Right lobe of liver (tissue), 6 donors: ENCODE data around the gene TIMM17B. TPM values are rescaled to one million over a fixed set of nuclear protein-coding genes. Genes with fewer than 3 reads are reported as not detected.
"Not testable (repeated sequence)": the region's sequence is repeated elsewhere in the genome, so short reads cannot be mapped to it uniquely, and the experiment has no call there.

Source experiments
- ATAC-seq, 4 donors: fragments of 200-7000 bp; cut with Tn5 transposase; one replicate each; pipeline ENCODE4 v1.9.1; 2020; ENCODE audit warnings: mild to moderate bottlenecking in 4 of 4, moderate library complexity in 4 of 4
- DNase-seq, 3 donors: peaks; one replicate each; pipeline ENCODE4 v3.0.0-alpha.2; 2020
- H3K27ac ChIP-seq, 3 donors: fragments of 200-600 bp; one replicate each; pipeline ENCODE4 v1.8.0; 2022
- H3K27me3 ChIP-seq, 2 donors: fragments of 200-600 bp; one replicate each; pipeline ENCODE4 v1.8.0; 2022
- H3K36me3 ChIP-seq, 4 donors: fragments of 200-600 bp; sonication (generic) in 1 of 4; one replicate each; pipeline versions ENCODE4 v1.5.1 to v1.8.0; 2017 to 2022; ENCODE audit warnings: control low read depth in 1 of 4
- H3K4me1 ChIP-seq, 4 donors: fragments of 200-600 bp; sonication (generic) in 1 of 4; one replicate each; pipeline versions ENCODE4 v1.5.1 to v1.8.0; 2017 to 2022; ENCODE audit warnings: control low read depth in 1 of 4
- H3K4me3 ChIP-seq, 3 donors: fragments of 200-600 bp; one replicate each; pipeline ENCODE4 v1.8.0; 2022
- H3K9me3 ChIP-seq, 4 donors: fragments of 200-600 bp; sonication (generic) in 1 of 4; one replicate each; pipeline versions ENCODE4 v1.5.1 to v1.8.0; 2017 to 2022; ENCODE audit warnings: control low read depth in 1 of 4
- POLR2A ChIP-seq: fragments of 450-650 bp; IDR thresholded peaks from one replicate; pipeline ENCODE4 v1.6.1; 2017; ENCODE audit warnings: antibody characterized with exemption, mild to moderate bottlenecking
- WGBS: methylation state at CpG from one replicate; pipeline ENCODE4 v1.1.6; 2018; ENCODE audit warnings: low coverage, low lambda C conversion rate; ENCODE audit not compliant: insufficient coverage; ENCODE audit errors: missing lambda C conversion rate; 5-methylcytosine and 5-hydroxymethylcytosine counted together
- intact Hi-C, 2 donors: fragments of 100-400 bp; cut with DNase I; formaldehyde crosslinking; loops; one replicate each; pipeline versions ENCODE4 v1.11.2 to v1.14.1; 2022
- total RNA-seq, 6 experiments: library from RNA; depleted of rRNA in 2 of 6; stranded (reverse); fragments of >200 nt in 2 of 6; fragmentation: NEBNext Ultra II Directional in 3 of 6; extraction: Animal tissue kit (Norgen Biotek cat#: 25700) in 3 of 6; gene quantifications; one replicate each; pipeline versions ENCODE4 v1.1.0 to v1.2.4, GENCODE V29; 2016 to 2023
- TF ChIP-seq, protein P1 (sequence below), 4 donors: fragments of 200-600 bp in 3 of 4; fragments of 450-650 bp in 1 of 4; IDR thresholded peaks; one replicate each; pipeline versions ENCODE4 v1.5.1 to v1.8.0; 2016 to 2022; ENCODE audit warnings: antibody characterized with exemption in 4 of 4, mild to moderate bottlenecking in 2 of 4
- donor health status: DM: no; HTN: yes; CAD: no.
- donor health status: DM: no; HTN: no; CAD: no.
- donor health status: DM: no; HTN: no; CAD: no.
- donor health status: DM: no; HTN: yes; CAD: no.
- donor health status: DM: no; HTN: yes; CAD: no.

Gene TIMM17B
- total RNA-seq, 6 experiments from 2014 or later = 18.2 to 29.5 (median 22.5) TPM

GRCh38 chrX:48892896-48893295, 4.7 kb downstream of the TIMM17B start:
- DNase-seq (no peak), ATAC-seq (no peak)
- TF ChIP-seq POLR2A = no peak
- no peak overlapping the region for H3K27ac ChIP-seq
- intact Hi-C loops = no loop called here
- no peaks in the 10 kb centered on the region for H3K36me3 ChIP-seq
- no peaks in the 10 kb centered on the region for H3K27me3 ChIP-seq
- no peaks in the 10 kb centered on the region for H3K9me3 ChIP-seq
- 13% methylated on average over 1 of the region's 4 CpGs for whole genome bisulfite sequencing
- no peaks in the 10 kb centered on the region for H3K4me1 ChIP-seq
- H3K4me3 ChIP-seq = no peak overlapping the region

GRCh38 chrX:48891402-48892288, 5.9 kb downstream of the TIMM17B start:
- no peak for TF ChIP-seq POLR2A
- TF ChIP-seq, protein P1, sequence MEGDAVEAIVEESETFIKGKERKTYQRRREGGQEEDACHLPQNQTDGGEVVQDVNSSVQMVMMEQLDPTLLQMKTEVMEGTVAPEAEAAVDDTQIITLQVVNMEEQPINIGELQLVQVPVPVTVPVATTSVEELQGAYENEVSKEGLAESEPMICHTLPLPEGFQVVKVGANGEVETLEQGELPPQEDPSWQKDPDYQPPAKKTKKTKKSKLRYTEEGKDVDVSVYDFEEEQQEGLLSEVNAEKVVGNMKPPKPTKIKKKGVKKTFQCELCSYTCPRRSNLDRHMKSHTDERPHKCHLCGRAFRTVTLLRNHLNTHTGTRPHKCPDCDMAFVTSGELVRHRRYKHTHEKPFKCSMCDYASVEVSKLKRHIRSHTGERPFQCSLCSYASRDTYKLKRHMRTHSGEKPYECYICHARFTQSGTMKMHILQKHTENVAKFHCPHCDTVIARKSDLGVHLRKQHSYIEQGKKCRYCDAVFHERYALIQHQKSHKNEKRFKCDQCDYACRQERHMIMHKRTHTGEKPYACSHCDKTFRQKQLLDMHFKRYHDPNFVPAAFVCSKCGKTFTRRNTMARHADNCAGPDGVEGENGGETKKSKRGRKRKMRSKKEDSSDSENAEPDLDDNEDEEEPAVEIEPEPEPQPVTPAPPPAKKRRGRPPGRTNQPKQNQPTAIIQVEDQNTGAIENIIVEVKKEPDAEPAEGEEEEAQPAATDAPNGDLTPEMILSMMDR (IDR thresholded peaks at IDR 0.05) = peak; percentile 32 to 58 (median 46)
- ATAC-seq (peak; percentile 94 to 97 (median 96)), DNase-seq (peak; percentile 84 to 87 (median 85))
- Histone ChIP-seq H3K27ac (peak overlapping the region in 1 of 3 donors; percentile 21), H3K4me3 (peak overlapping the region; percentile 45 to 60 (median 58)), H3K4me1 (no peaks in the 10 kb centered on the region), H3K27me3 (no peaks in the 10 kb centered on the region), H3K9me3 (no peaks in the 10 kb centered on the region), H3K36me3 (no peaks in the 10 kb centered on the region)
- intact Hi-C loops = no loop called here
- 31% methylated on average over 14 of the region's 68 CpGs for WGBS

GRCh38 chrX:48890934-48891401, 6.6 kb downstream of the TIMM17B start:
- no peaks in the 10 kb centered on the region for H3K27me3 ChIP-seq
- no peaks in the 10 kb centered on the region for H3K9me3 ChIP-seq
- ATAC-seq = peak; percentile 32 to 45 (median 41)
- no peaks in the 10 kb centered on the region for H3K36me3 ChIP-seq
- H3K4me1 ChIP-seq = no peaks in the 10 kb centered on the region
- intact Hi-C loops = no loop called here
- peak in 1 of 3 donors; percentile 28 for DNase-seq
- TF ChIP-seq POLR2A = no peak
- TF ChIP-seq, protein P1 (IDR thresholded peaks at IDR 0.05) = no peak
- peak overlapping the region; percentile 45 to 60 (median 58) for H3K4me3 ChIP-seq
- WGBS = 31% methylated on average over 21 of the region's 35 CpGs
- H3K27ac ChIP-seq = peak overlapping the region in 1 of 3 donors; percentile 21

DNA sequence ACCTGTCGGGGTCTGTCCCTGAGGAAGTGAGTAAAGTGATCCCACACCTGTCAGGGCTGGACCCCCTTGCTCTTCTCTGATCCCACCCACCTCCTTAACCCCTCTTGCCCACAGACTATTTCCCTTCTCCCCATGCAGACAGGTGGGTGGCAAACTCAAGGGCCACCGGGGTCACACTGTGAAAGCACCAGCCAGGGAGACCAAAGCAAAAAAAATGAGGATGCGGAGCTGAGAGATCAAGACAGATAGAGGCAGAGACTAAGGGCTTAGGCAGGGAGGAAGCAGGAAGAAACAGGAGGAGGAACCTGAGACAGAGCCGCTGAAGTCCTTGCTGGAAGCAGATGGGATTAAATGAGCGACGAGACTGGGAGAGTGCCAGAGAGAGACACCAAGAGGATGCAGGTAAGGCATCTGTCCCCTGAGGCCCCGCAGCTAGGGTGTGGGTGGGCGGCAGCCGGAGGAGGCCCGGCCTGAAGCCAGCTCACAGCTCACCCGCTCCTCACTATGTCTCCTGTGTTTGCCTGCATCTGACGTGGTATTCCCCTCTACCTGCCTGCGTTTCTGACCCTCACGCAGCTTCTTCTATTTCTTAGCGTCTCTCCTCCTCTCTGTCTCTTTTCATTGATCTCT, 7.2 kb downstream of the TIMM17B start:
- Histone ChIP-seq H3K9me3 (no peaks in the 10 kb centered on the region), H3K27ac (no peak overlapping the region), H3K4me1 (no peaks in the 10 kb centered on the region), H3K27me3 (no peaks in the 10 kb centered on the region), H3K4me3 (peak overlapping the region in 1 of 3 donors; percentile 60), H3K36me3 (no peaks in the 10 kb centered on the region)
- DNase-seq (no peak), ATAC-seq (no peak)
- no peak for TF ChIP-seq POLR2A
- TF ChIP-seq, protein P1 (IDR thresholded peaks at IDR 0.05) = no peak
- WGBS = 55% methylated on average over 11 of the region's 15 CpGs
- intact Hi-C loops = no loop called here

- intact Hi-C loops, H3K9me3 ChIP-seq, H3K36me3 ChIP-seq, H3K27me3 ChIP-seq, H3K4me3 ChIP-seq, H3K27ac ChIP-seq, ATAC-seq, H3K4me1 ChIP-seq, DNase-seq: not testable (repeated sequence)
- WGBS = 60% methylated on average over 5 of the region's 5 CpGs
Measured at GRCh38 chrX:48886586-48886985, 11.0 kb downstream of the TIMM17B start.
